SK-N-SH (cell line): ENCODE data around the gene ADRA1B. TPM values are rescaled to one million over a fixed set of nuclear protein-coding genes. Genes with fewer than 3 reads are reported as not detected.
"Not testable (repeated sequence)": the region's sequence is repeated elsewhere in the genome, so short reads cannot be mapped to it uniquely, and the experiment has no call there.

Experiments
- CTCF ChIA-PET: fragments of 300-600, 350-600 bp; formaldehyde crosslinking; extraction: SDS; loops from one replicate; lab custom pipeline; 2021; lab: Yijun Ruan, JAX
- POLR2A ChIA-PET: fragments of 350-600 bp; sonication (Branson Sonifier 250); formaldehyde crosslinking; extraction: SDS; loops from one replicate; lab custom pipeline; 2020; ENCODE audit warnings: antibody characterized with exemption, inconsistent platforms; lab: Yijun Ruan, JAX
- DNase-seq: peaks from one replicate; pipeline ENCODE4 v3.0.0; 2012
- H2AFZ ChIP-seq: fragments of 200-600 bp; sonication (generic); 2 replicates; pipeline ENCODE4 v1.8.1; 2016; ENCODE audit warnings: antibody characterized with exemption, mild to moderate bottlenecking, low read depth
- H3F3A ChIP-seq: fragments of 200-600 bp; sonication (generic); replicated peaks from 2 replicates; pipeline ENCODE3; 2016; ENCODE audit warnings: antibody characterized with exemption, mild to moderate bottlenecking; ENCODE audit not compliant: insufficient read depth
- H3K27ac ChIP-seq, 2 experiments: fragments of 200-500 bp in 1 of 2; fragments of 200-600 bp in 1 of 2; sonication (Bioruptor generic) in 1 of 2; sonication (generic), shearing (Covaris generic) in 1 of 2; 2 replicates each; pipeline versions ENCODE4 v1.5.1 to v1.6.1; 2014 to 2016; ENCODE audit warnings: low read depth in 2 of 2, inconsistent platforms in 1 of 2, low read length in 1 of 2, mild to moderate bottlenecking in 1 of 2, mixed read lengths in 1 of 2
- H3K27me3 ChIP-seq: fragments of 200-600 bp; sonication (generic), shearing (Covaris generic); 2 replicates; pipeline ENCODE4 v1.6.1; 2016; ENCODE audit warnings: mixed run types; ENCODE audit not compliant: insufficient read depth
- H3K36me3 ChIP-seq, 2 experiments: fragments of 200-500 bp in 1 of 2; fragments of 200-600 bp in 1 of 2; sonication (Bioruptor generic) in 1 of 2; sonication (generic) in 1 of 2; replicated peaks in 1 of 2; 2 replicates each; pipeline versions ENCODE3 to v1.5.1; 2014 to 2016; ENCODE audit warnings: low read length in 1 of 2, mild to moderate bottlenecking in 1 of 2; ENCODE audit not compliant: insufficient read depth in 2 of 2, control insufficient read depth in 1 of 2
- H3K4me1 ChIP-seq, 2 experiments: fragments of 200-500 bp in 1 of 2; fragments of 200-600 bp in 1 of 2; sonication (Bioruptor generic) in 1 of 2; sonication (generic), shearing (Covaris generic) in 1 of 2; 2 replicates each; pipeline versions ENCODE4 v1.5.1 to v1.6.1; 2014 to 2016; ENCODE audit warnings: low read depth in 1 of 2, low read length in 1 of 2, mixed run types in 1 of 2; ENCODE audit not compliant: insufficient read depth in 2 of 2, control insufficient read depth in 1 of 2
- H3K4me2 ChIP-seq: fragments of 200-600 bp; sonication (generic), shearing (Covaris generic); 2 replicates; pipeline ENCODE4 v1.6.1; 2017; ENCODE audit warnings: mixed run types
- H3K4me3 ChIP-seq, 2 experiments: fragments of 200-500 bp in 1 of 2; fragments of 200-600 bp in 1 of 2; sonication (Bioruptor generic) in 1 of 2; sonication (generic), shearing (Covaris generic) in 1 of 2; 2 replicates each; pipeline versions ENCODE4 v1.5.1 to v1.8.1; 2014 to 2016; ENCODE audit warnings: low read depth in 2 of 2, inconsistent platforms in 1 of 2, low read length in 1 of 2, mild to moderate bottlenecking in 1 of 2, mixed read lengths in 1 of 2, moderate library complexity in 1 of 2
- H3K79me2 ChIP-seq: fragments of 200-600 bp; sonication (generic); 2 replicates; pipeline ENCODE4 v1.8.1; 2017; ENCODE audit warnings: mild to moderate bottlenecking; ENCODE audit not compliant: insufficient read depth
- H3K9ac ChIP-seq: fragments of 200-600 bp; sonication (generic); 2 replicates; pipeline ENCODE4 v1.6.1; 2017; ENCODE audit warnings: mixed run types
- H3K9me2 ChIP-seq: fragments of 200-600 bp; sonication (generic); 2 replicates; pipeline ENCODE4 v1.6.1; 2017; ENCODE audit warnings: mixed run types
- H3K9me3 ChIP-seq: fragments of 200-600 bp; sonication (generic); 2 replicates; pipeline ENCODE4 v1.6.1; 2017; ENCODE audit warnings: mixed run types, mild to moderate bottlenecking, moderate library complexity
- H4K20me1 ChIP-seq: fragments of 200-600 bp; sonication (generic); 2 replicates; pipeline ENCODE4 v1.6.1; 2017; ENCODE audit warnings: mild to moderate bottlenecking, mixed run types; ENCODE audit not compliant: insufficient read depth
- CHD2 ChIP-seq: fragments of 150-350 bp; IDR thresholded peaks from 2 replicates; pipeline ENCODE4 v1.6.1; 2018; ENCODE audit warnings: low read length; ENCODE audit not compliant: partially characterized antibody
- ELF1 ChIP-seq: IDR thresholded peaks from 2 replicates; pipeline ENCODE4 v1.4.0; 2012
- FOXJ3 ChIP-seq: sonication (generic); formaldehyde crosslinking; IDR thresholded peaks from 2 replicates; pipeline ENCODE4 v1.5.1; 2020; ENCODE audit warnings: mild to moderate bottlenecking, missing genetic modification reagents
- FOXM1 ChIP-seq: IDR thresholded peaks from 2 replicates; pipeline ENCODE4 v1.4.0; 2012; ENCODE audit warnings: low read depth, mild to moderate bottlenecking
- JUND ChIP-seq: IDR thresholded peaks from 2 replicates; pipeline ENCODE4 v1.4.0; 2012
- NFIC ChIP-seq: IDR thresholded peaks from 2 replicates; pipeline ENCODE4 v1.4.0; 2012; ENCODE audit warnings: borderline replicate concordance
- POLR2AphosphoS5 ChIP-seq: IDR thresholded peaks from 2 replicates; pipeline ENCODE4 v1.6.1; 2012; ENCODE audit warnings: low read depth, low read length
- RAD21 ChIP-seq: IDR thresholded peaks from 2 replicates; pipeline ENCODE4 v1.6.1; 2012; ENCODE audit warnings: mild to moderate bottlenecking, low read length
- YY1 ChIP-seq: IDR thresholded peaks from 2 replicates; pipeline ENCODE4 v1.4.0; 2012; ENCODE audit warnings: low read depth, mild to moderate bottlenecking
- WGBS: methylation state at CpG from one replicate; pipeline ENCODE4 v1.1.6; 2017; ENCODE audit warnings: low lambda C conversion rate; 5-methylcytosine and 5-hydroxymethylcytosine counted together
- polyA plus RNA-seq, 3 experiments: library from polyadenylated mRNA; depleted of rRNA; stranded (reverse); fragments of >200 nt; gene quantifications; 2 replicates each; pipeline ENCODE4 v1.2.3, GENCODE V29; 2012
- TF ChIP-seq, protein P1 (sequence below): IDR thresholded peaks from 2 replicates; pipeline ENCODE4 v1.6.1; 2012; ENCODE audit warnings: mild to moderate bottlenecking, low read depth, low read length, moderate library complexity
- TF ChIP-seq, protein P2 (sequence below): IDR thresholded peaks from 2 replicates; pipeline ENCODE4 v1.4.0; 2012; ENCODE audit warnings: low read depth
- TF ChIP-seq, protein P3 (sequence below): IDR thresholded peaks from 2 replicates; pipeline ENCODE4 v1.4.0; 2012; ENCODE audit warnings: low read depth, borderline replicate concordance

Gene ADRA1B
- polyA plus RNA-seq, 1 of the 3 experiments (the other 2 are of a cell fraction) = 2.2 TPM

DNA sequence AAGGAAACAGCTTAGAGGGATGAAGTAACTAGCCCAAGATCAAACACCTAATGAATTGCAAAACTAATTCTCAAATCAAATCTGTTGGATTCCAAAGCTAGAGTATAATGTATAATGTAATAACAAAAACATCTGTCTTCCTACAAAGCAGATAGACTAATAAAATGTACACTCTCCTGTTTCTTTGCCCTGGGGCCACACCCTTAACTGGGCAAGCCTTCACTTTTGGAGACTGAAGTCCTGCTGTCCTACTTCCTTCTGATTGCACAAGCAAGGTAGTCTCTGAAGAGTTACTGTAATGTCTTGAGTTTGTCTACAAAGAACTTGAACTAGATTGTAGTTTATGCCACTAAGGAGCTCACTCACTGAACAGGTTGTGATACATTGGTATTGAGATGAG lies 95.2 kb downstream of the ADRA1B start:
- CTCF ChIA-PET = interaction anchor here (0.9 to 1.5 kb wide), 2 partner anchors 11 to 380 kb away, joined by 3 to 5 read pairs; no protein-coding TSS in a partner anchor
- Histone ChIP-seq H3K27me3 (no peaks in the 10 kb centered on the region), H3K9me2 (no peaks in the 10 kb centered on the region), H3K9me3 (no peaks in the 10 kb centered on the region), H2AFZ (no peak overlapping the region), H3F3A (no peaks in the 10 kb centered on the region), H3K4me1 (peaks cover 9 to 15% of the 10 kb centered on the region in 2 experiments; a peak in 3 of 4 replicates), H3K79me2 (peaks cover 72% of the 10 kb centered on the region), H3K27ac (no peak overlapping the region), H3K9ac (peak overlapping the region; percentile 69; the same call in 1 of the 2 replicates), H3K36me3 (peaks cover 29 to 47% of the 10 kb centered on the region in 2 experiments), H3K4me2 (peak overlapping the region; percentile 97), H4K20me1 (peaks cover 3% of the 10 kb centered on the region; the same call in 1 of the 2 replicates), H3K4me3 (no peak overlapping the region)
- TF ChIP-seq, protein P1, sequence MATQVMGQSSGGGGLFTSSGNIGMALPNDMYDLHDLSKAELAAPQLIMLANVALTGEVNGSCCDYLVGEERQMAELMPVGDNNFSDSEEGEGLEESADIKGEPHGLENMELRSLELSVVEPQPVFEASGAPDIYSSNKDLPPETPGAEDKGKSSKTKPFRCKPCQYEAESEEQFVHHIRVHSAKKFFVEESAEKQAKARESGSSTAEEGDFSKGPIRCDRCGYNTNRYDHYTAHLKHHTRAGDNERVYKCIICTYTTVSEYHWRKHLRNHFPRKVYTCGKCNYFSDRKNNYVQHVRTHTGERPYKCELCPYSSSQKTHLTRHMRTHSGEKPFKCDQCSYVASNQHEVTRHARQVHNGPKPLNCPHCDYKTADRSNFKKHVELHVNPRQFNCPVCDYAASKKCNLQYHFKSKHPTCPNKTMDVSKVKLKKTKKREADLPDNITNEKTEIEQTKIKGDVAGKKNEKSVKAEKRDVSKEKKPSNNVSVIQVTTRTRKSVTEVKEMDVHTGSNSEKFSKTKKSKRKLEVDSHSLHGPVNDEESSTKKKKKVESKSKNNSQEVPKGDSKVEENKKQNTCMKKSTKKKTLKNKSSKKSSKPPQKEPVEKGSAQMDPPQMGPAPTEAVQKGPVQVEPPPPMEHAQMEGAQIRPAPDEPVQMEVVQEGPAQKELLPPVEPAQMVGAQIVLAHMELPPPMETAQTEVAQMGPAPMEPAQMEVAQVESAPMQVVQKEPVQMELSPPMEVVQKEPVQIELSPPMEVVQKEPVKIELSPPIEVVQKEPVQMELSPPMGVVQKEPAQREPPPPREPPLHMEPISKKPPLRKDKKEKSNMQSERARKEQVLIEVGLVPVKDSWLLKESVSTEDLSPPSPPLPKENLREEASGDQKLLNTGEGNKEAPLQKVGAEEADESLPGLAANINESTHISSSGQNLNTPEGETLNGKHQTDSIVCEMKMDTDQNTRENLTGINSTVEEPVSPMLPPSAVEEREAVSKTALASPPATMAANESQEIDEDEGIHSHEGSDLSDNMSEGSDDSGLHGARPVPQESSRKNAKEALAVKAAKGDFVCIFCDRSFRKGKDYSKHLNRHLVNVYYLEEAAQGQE = no peak
- no peak for TF ChIP-seq FOXM1
- no peak for TF ChIP-seq NFIC
- TF ChIP-seq POLR2AphosphoS5 = no peak
- TF ChIP-seq RAD21 = no peak
- TF ChIP-seq JUND = no peak
- TF ChIP-seq, protein P2, sequence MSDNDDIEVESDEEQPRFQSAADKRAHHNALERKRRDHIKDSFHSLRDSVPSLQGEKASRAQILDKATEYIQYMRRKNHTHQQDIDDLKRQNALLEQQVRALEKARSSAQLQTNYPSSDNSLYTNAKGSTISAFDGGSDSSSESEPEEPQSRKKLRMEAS = no peak
- TF ChIP-seq ELF1 = no peak
- TF ChIP-seq FOXJ3 (CRISPR knock-in tag) = no peak
- TF ChIP-seq YY1 = no peak
- TF ChIP-seq CHD2 = no peak
- TF ChIP-seq, protein P3, sequence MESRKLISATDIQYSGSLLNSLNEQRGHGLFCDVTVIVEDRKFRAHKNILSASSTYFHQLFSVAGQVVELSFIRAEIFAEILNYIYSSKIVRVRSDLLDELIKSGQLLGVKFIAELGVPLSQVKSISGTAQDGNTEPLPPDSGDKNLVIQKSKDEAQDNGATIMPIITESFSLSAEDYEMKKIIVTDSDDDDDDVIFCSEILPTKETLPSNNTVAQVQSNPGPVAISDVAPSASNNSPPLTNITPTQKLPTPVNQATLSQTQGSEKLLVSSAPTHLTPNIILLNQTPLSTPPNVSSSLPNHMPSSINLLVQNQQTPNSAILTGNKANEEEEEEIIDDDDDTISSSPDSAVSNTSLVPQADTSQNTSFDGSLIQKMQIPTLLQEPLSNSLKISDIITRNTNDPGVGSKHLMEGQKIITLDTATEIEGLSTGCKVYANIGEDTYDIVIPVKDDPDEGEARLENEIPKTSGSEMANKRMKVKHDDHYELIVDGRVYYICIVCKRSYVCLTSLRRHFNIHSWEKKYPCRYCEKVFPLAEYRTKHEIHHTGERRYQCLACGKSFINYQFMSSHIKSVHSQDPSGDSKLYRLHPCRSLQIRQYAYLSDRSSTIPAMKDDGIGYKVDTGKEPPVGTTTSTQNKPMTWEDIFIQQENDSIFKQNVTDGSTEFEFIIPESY = no peak
- DNase-seq = no peak
- POLR2A ChIA-PET = no interaction called here

DNA sequence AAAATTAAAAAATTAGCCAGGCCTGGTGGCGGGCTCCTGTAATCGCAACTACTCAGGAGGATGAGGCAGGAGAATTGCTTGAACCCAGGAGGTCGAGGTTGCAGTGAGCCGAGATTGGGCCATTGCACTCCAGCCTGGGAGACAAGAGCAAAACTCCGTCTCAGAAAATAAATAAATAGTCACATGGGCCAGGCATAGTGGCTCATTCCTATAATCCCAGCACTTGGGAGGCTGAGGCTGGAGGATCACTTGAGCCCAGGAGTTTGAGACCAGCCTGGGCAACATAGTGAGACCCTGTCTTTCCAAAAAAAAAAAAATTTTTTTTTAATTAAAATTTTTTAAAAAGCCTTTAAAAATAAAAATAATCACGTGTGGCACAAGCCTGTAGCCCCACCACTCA lies 97.9 kb downstream of the ADRA1B start:
- H3K4me2 ChIP-seq, POLR2A ChIA-PET, H2AFZ ChIP-seq, H3K9me3 ChIP-seq, H3K27ac ChIP-seq, H3K4me3 ChIP-seq, H3K9ac ChIP-seq, H3K27me3 ChIP-seq, H3F3A ChIP-seq, H3K9me2 ChIP-seq, H4K20me1 ChIP-seq, DNase-seq: not testable (repeated sequence)
- CTCF ChIA-PET = interaction anchor here (1.7 kb wide), 1 partner anchor 8 kb away, joined by 9 read pairs; no protein-coding TSS in a partner anchor
- WGBS = 96% methylated on average over 6 of the region's 6 CpGs
- Histone ChIP-seq H3K36me3 (peaks cover 40 to 54% of the 10 kb centered on the region in 2 experiments), H3K4me1 (peaks cover 9 to 15% of the 10 kb centered on the region in 2 experiments; a peak in 3 of 4 replicates), H3K79me2 (peaks cover 70% of the 10 kb centered on the region)
